GM10266 (cell line): Measurements from ENCODE around the gene CCN2.

Experiments
- DNase-seq: peaks from one replicate; pipeline ENCODE4 v3.0.0; 2012; ENCODE audit errors: extremely low spot score
- CTCF ChIP-seq: IDR thresholded peaks from 2 replicates; pipeline ENCODE4 v1.5.1; 2012; ENCODE audit warnings: mild to moderate bottlenecking, low read depth; ENCODE audit not compliant: control insufficient read depth, insufficient read depth; ENCODE audit errors: missing control alignments

Gene CCN2

GRCh38 chr6:131967948-131968347 lies 16.8 kb upstream of the CCN2 start:
- no peak for DNase-seq
- no peak for TF ChIP-seq CTCF

- TF ChIP-seq CTCF = no peak
- no peak for DNase-seq
These were observed 15.3 kb upstream of the CCN2 start for GRCh38 chr6:131966443-131966842.

- no peak for TF ChIP-seq CTCF
- DNase-seq = no peak
These were observed 11.9 kb upstream of the CCN2 start for GRCh38 chr6:131963063-131963462.

- no peak for TF ChIP-seq CTCF
- no peak for DNase-seq
These were observed 9.4 kb upstream of the CCN2 start for GRCh38 chr6:131960371-131961133.

DNA sequence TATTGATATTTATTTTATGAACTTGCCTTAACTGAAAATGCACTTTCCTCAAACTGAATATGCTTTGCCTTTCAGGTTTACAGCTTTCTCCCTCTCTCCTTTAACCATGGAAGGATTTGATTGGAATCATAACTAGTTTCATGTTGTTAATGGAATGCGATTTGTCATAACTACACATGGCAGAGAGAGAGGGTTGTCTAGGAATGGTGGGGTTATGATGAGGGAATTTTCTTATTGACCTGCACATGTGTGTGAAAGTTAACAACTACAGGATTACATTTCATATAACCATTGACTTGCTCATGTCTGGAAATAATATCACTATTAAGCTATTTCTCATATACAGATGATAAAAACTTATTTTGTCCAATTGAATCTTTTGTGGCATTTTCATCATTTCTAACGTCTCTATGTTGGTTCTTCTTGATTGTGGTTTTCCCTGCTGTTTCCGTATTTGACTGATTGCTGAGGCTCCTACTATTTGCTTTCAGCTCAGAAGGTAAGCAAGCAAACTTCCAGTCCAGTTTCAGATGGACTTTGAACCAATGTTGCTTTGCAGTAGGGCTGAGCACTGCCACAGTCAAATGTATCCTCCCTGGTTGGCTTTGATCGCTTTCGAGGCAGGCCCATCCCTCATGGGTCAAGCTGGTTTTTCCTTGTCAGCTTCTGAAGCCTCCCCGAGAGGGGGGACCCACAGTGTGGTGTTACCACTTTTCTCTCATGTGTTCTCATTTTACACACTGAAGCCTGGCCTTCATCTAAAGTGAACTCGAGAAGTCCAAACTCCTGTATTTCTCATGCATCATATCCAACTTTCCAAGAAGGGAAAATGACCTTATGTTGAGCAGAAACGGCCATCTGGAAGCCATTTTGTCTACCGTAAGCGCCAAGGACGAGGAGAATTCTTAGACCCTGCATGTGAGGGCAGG lies 7.6 kb upstream of the CCN2 start:
- TF ChIP-seq CTCF = no peak
- no peak for DNase-seq

- DNase-seq = no peak
- no peak for TF ChIP-seq CTCF
These were observed 6.9 kb upstream of the CCN2 start for GRCh38 chr6:131958095-131958494.

DNA sequence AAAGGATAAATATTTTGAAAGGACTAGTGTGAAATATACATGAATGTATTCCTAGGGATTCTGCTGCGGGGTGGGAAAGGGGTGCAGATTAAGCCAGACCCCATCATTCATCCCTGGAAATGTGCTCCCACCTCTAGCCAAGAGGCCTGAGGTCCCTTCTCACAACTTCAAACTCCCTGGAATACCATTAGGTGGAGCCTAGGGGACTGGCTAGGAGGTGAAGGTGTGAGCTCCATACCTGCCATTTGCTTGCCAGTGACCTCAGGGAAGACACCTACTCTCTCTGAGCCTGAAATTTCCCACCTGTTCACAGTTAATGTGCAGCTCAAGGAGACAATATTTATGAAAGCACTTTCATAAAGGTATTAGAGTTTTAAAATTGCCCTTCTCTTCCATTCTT lies 4.7 kb upstream of the CCN2 start:
- TF ChIP-seq CTCF = no peak

More for the DNA sequence above, 4.7 kb upstream of the CCN2 start:
- DNase-seq = no peak
